Measurements from ENCODE around the gene PLXNA4.

Gene PLXNA4

DNA sequence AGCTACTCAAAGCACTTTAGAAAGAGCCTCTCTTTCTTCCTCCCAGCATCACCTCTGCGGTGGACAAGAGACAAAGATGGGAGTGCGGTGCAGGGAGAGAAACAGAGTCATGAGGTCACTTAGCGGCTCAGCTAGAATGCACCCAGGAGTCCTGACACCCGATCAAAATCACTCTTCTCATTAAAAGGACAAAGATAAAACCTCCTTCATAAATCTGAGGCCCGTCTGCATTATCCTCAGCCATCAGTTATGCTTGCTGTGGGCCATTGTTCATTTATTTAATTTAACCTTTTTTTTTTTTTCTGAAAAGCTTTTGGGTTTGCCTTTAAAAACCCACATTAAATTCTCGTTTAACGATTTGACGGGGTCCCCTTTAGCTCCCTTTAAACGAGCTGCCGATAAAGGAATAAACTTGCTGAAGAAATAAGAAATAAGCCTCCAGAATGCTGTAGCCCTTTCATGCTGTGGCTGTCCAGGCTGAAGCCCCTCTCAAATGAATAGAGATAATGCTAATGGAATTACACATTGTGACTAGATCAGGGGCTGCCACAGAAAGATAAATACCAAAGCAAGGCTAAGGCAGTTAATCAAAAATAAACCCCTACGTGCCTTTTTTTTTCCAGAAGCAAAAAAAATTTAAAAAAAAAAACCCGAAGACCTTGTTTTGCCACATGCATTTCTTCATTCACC is 16.1 kb upstream of the PLXNA4 start:
- no peak for DNase-seq

- no peak for DNase-seq
These were observed 13.9 kb upstream of the PLXNA4 start for GRCh38 chr7:132590162-132590561.

DNA sequence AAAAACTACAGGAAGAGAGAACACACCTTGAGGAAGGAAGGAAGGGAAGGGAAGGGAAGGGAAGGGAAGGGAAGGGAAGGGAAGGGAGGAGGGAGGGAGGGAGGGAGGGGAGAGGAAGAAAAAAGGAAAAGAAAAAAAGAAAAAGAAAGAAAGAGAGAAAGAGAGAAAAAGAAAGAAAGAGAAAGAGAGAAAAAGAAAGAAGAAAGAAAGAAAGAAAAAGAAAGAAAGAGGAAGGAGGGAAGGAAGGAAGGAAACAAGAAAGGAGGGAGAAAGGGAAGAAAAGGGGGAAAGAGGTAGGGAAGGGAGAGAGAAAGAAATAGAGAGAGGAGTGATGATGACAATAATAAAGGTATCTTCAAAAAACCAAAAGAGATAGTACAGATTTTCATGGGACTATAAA is 12.3 kb upstream of the PLXNA4 start:
- DNase-seq, result no peak

GRCh38 chr7:132584796-132585494 is 8.7 kb upstream of the PLXNA4 start:
- no peak for DNase-seq

DNA sequence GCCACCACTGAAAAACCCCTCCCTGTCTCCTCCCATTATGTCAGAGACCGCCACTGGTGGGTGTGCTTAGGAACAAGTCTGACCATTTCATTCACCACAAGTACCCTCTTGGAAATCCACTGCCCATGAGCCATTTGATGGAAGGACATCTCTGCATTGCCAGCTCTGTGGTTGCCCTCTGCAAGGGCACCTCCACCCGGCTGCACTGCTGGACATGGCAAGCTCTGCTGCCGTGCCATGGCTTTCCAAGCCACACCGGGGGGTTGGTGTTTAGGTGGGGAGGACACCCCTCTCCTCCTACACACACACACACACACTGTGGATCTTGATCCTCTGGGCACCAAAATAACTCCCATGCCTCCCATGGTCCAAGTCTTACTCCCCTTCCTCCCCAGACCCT is 5.2 kb upstream of the PLXNA4 start:
- DNase-seq, result no peak

DNA sequence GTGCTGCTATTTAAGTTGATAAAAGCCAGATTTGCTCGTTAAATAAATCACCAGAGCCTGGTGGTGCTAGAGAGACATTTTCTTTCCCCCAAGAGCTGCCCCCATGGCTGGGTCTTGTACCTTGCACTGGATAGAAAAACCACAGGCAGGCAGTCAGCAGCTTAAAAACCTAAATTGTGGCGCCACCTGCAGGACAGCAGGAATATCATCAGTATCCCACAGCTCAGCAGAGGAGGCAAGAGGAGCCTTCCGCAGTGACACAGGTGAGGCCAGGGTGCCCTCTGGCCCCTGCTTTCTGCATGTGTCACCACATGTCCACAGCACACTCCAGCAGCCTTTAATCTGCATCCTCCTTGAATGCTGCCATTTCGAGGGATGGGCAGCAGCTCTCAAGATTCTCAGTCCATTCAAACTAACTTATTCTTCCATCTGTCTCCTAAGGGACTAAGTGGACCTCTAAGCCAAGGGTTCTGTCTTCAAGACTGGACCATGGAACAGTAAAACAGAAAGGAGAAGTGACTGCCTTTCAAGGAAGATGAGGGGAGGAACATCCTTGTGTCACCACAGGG is 4.5 kb upstream of the PLXNA4 start:
- peak; percentile 63 for DNase-seq

DNA sequence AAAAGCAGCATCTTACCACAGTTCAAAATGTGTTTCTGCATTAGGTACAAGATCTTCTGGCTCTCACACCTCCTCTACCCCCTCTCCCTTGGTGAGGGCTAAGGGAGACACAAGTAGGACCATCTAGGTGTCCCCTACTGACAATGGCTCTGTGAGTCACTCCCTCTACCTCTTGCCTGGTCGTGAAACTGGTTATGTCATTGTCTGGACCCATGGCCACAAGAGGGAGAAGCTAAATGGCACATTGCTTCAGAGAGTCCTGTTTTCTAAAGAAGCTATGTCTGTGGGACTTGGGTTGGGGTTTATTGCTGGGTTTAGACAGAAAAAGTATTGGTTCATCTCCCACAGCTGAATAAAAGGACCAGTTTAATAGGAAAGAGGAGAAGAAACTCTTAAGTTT is 4.0 kb upstream of the PLXNA4 start:
- no peak for DNase-seq

DNA sequence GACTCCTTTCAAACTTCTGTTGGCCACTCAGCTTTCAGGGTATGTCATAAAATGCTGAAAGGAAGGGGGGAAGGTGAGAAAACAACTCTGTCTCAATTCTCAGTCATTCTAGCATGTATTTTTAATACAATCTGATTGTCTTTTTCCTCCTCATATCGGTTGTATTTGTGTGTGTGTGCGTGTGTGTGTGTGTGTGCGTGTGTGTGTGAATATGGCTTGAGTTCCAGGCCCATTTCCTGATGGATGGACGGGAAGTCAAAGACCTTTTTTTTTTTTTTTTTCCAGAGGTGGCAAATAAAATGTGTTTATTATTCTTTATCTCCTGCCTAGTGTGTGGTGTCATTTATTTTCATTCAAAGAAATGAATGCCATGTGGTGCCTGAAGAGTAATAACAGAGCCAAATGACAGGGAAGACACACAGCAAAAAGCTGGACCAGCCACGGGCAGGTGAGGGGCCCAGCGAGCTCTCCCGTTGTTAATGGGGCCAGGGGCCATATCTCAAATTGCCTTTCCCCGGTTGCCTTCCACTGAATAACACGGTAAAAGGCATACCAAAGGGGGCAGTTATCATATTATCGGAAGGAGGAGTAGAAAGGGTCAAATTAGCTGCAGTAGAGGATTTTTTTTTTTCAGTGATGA is 3.1 kb upstream of the PLXNA4 start:
- DNase-seq, result no peak

DNA sequence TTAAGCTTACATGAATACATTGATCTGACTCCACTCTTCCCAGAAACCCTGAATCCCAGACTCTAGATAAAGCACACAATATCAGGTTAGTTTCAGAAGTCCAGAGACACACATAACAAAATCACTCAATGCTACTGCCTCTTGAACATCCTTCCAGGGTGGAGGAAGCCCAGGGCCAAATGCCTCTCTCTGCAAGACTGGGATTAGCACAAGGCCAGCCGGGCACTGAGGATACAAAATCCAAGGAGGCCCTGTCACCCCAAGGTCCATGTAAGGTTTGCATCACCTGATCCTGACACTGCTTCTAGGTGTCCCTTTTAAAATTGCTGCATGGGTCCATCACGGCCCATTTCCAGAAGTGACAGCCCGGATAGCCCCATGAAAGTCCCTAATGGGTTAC is 2.6 kb upstream of the PLXNA4 start:
- no peak for DNase-seq

DNA sequence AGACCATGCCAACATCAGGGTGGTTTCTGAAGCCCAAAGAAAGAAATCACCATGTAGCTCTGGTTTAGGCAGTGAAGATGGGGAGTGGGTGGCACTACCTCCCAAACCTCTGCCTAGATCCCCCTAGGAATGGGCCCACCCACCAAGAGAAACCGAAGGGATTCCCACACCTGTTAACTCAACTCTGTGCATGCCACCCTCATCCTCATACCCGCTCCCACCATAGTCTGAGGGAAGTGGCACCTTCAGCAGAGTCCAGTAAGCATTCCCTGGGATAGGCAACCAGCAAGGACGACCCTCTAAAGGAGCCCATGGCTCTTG is 1.7 kb upstream of the PLXNA4 start:
- no peak for DNase-seq

DNA sequence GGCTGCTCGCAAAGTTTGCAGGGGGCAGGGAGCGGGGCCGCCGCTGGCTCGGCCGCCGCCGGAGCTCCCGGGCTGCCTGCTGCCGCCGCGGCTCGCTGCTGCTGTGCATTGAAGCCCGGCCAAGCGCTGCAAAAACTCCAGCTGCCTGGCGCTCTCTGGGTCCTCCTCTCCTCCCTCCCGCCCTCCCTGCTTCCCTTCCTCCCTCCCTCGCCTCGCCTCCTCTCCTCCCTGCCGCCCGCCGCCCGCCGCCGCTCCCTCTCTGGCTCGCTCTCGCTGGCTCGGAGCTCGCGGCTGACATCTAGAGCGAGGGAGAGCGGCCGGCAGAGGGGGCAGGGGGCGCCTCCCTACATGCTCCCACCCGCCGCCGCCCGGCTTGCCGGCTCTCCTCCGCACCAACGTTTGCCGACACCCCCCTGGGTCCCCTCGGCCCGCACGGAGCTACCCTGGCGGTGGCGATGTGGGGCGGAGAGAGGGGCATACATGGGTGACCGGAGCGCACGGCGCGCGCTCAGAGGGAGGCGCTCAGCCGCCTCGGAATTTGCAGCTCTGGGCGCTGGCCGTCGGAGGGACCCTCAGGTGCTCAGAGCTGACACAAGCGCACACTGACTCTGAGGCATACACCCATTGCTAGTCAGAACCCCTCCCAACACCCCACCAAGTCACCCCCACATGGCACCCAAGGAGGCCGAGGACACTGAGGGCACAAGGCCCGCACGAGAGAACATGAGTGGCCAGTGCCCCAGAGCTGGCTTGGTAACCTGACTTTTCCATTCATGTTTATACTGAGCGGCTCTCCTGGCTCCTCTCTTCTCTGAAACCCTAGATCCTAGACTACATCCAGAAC is 1.2 kb upstream of the PLXNA4 start:
- no peak for DNase-seq

- DNase-seq, result no peak
These were observed 433 bp upstream of the PLXNA4 start for GRCh38 chr7:132576721-132577085.

DNA sequence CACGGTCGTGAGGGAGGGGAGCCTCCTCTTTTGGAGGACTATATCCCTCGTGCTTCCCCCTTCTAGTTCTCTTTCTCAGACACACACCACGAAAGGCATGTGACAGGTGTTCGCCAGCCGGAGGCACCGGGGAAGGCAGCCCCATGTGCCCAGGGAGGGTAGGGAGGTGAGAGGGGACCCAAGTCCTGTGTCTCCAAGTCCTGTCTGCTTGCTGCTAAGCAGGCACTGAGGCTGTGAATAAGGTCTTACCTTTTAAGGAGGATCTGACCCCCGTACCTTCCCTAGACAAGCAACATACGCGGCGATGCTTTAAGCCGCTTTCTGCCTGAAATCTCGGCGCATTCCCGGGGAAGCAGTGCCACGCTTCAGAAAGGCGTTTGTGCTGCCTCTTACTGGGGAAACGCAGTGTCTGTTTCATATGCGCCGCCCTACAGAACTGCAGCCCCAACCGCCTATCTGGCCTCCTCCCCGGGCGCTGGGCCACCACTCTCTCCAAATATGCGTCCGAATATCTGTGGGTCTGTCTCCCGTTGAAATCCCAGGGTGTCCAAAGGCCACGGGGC is 770 bp downstream of the PLXNA4 start:
- peak; percentile 11 for DNase-seq

DNA sequence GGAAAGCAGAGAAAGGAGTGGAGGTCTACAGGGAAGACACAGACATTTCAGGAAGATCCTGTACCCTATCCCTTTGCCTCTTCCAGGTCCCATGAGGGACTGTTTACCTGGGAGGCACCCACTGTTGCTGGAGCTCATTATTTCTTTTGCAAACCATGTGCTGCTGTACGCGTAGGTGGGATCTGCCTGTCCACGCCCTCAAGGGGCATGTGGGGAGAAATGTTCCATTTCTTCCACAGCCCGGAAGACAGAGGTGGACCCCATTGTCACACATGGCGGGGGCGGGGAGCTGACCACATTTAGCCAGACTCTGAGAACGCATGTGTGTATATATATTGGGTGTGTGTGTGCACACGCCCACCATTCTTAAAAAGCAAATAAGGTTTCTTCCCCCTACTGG is 2.0 kb downstream of the PLXNA4 start:
- no peak for DNase-seq

- DNase-seq, result no peak
These were observed 2.9 kb downstream of the PLXNA4 start for GRCh38 chr7:132573251-132573955.

GRCh38 chr7:132572526-132572925 is 3.7 kb downstream of the PLXNA4 start:
- DNase-seq, result no peak

DNA sequence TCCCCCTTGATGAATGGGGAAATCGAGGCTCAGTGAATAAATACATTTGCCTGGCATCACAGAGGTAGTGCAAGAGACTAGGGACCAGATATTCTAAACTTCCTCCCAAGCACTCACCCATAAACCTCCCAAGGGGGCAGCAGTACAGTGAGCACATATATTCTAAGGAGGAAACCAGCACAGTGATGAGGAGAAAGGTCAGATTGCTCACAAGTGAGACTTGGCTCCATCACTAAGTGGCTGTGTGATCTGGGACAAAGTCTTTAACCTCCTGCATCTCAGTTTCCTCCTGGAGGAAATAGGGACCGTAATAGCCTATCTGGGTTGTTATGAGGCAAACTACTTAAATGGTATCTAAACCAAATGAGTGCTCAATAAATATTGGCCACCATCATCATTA is 4.3 kb downstream of the PLXNA4 start:
- no peak for DNase-seq

DNA sequence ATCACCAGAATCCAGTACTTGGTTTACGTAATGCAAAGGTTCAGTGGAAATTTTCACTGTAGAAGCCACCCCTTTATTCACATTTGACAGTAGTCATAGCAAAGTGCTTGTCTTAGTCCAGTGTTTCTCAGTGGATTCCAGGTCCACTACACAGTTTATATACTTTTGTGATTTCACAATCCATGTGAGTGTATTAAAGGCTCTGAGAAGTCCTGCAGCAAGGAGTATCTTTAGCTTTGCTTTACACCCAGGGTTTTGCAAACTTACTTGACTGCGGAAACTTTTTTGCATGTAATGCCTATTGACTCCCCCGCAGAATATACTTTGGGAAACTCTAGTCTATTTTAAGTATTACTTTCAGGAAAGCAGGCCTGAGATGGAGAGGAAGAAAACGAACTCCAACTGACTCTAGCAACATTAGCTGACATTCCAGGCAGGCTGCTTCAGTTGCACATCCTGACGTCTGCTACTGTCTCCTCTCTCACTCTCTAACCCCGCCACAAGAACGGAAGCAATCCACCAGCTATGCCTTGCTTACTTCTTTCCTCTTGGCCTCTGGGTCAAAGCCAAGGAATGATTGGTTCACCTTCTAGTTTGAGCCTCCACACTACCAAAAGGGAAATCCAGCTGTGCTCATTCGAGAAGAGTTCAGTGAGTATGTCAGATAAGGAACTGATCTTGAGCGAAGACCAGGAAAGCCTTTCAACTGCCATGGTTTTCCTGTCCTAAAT is 6.2 kb downstream of the PLXNA4 start:
- no peak for DNase-seq

GRCh38 chr7:132568962-132569361 is 7.3 kb downstream of the PLXNA4 start:
- no peak for DNase-seq

GRCh38 chr7:132565885-132566284 is 10.4 kb downstream of the PLXNA4 start:
- no peak for DNase-seq

DNA sequence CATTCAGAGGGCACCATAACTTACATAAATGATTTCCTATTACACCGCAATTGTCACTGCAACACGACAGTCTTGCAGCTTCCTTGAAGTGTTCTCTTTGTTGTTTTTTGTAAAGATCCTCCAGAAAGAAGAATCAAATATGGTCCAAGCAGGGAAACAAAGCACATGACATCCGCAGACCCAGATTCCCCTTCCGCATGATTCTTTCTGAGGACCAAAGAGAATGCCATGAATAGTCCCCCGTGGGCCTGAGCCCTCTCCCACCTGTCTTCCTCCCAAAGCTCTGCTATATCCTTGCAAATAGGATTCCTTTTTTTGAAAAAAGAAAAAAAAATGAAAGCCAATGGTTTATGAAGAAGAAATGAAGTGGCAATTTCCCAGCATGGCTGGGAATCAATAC is 10.8 kb downstream of the PLXNA4 start:
- DNase-seq, result no peak

- no peak for DNase-seq
These were observed 11.4 kb downstream of the PLXNA4 start for GRCh38 chr7:132564849-132565248.

All from activated naive CD4-positive, alpha-beta T cell treated with Interleukin-2 at 50 U/mL for 16 hours (primary cell).